Right renal cortex interstitium (tissue), 3 donors: Measurements from ENCODE around the gene CCDC146. TPM values are rescaled to one million over a fixed set of nuclear protein-coding genes. Genes with fewer than 3 reads are reported as not detected.
"Not testable (repeated sequence)": the region's sequence is repeated elsewhere in the genome, so short reads cannot be mapped to it uniquely, and the experiment has no call there.

Experiments
- DNase-seq, 3 donors: peaks; one replicate each; pipeline ENCODE4 v3.0.0-alpha.2; 2013; ENCODE audit warnings: low read depth in 3 of 3, low spot score in 2 of 3
- polyA plus RNA-seq, 3 donors: library from polyadenylated mRNA; unstranded; fragments of 120-200 nt; gene quantifications; one replicate each; pipeline ENCODE4 v1.2.1, GENCODE V29; 2013; ENCODE audit not compliant: insufficient read length in 3 of 3

CCDC146 gene
- polyA plus RNA-seq, 3 donors, result 20.9 to 21.8 (median 21.6) TPM

GRCh38 chr7:77242554-77242953 is 120.1 kb downstream of the CCDC146 start:
- no peak for DNase-seq

- DNase-seq, result no peak
Measured at GRCh38 chr7:77244222-77244934, 122.0 kb downstream of the CCDC146 start.

GRCh38 chr7:77245015-77245755 is 122.8 kb downstream of the CCDC146 start:
- DNase-seq, result no peak

- no peak for DNase-seq
Measured at GRCh38 chr7:77246026-77246640, 123.7 kb downstream of the CCDC146 start.

GRCh38 chr7:77247206-77247850 is 124.9 kb downstream of the CCDC146 start:
- no peak for DNase-seq

GRCh38 chr7:77248154-77248553 is 125.7 kb downstream of the CCDC146 start:
- DNase-seq, result no peak

GRCh38 chr7:77252506-77252905 is 130.1 kb downstream of the CCDC146 start:
- no peak for DNase-seq

- DNase-seq, result no peak
Measured at GRCh38 chr7:77253151-77253550, 130.7 kb downstream of the CCDC146 start.

GRCh38 chr7:77254429-77254828 is 132.0 kb downstream of the CCDC146 start:
- no peak for DNase-seq

- DNase-seq, result no peak
Measured at GRCh38 chr7:77254915-77255314, 132.5 kb downstream of the CCDC146 start.

GRCh38 chr7:77258014-77258413 is 135.6 kb downstream of the CCDC146 start:
- DNase-seq, result no peak

GRCh38 chr7:77258593-77258992 is 136.2 kb downstream of the CCDC146 start:
- DNase-seq, result no peak

- DNase-seq, result no peak
Measured at GRCh38 chr7:77262316-77262715, 139.9 kb downstream of the CCDC146 start.

- DNase-seq, result no peak
Measured at GRCh38 chr7:77265666-77266065, 143.3 kb downstream of the CCDC146 start.

- DNase-seq, result no peak
Measured at GRCh38 chr7:77266291-77266794, 143.9 kb downstream of the CCDC146 start.

GRCh38 chr7:77269360-77270093 is 147.1 kb downstream of the CCDC146 start:
- no peak for DNase-seq

GRCh38 chr7:77270094-77270480 is 147.7 kb downstream of the CCDC146 start:
- no peak for DNase-seq

- DNase-seq, result no peak
Measured at GRCh38 chr7:77271766-77272165, 149.4 kb downstream of the CCDC146 start.

GRCh38 chr7:77275663-77276062 is 153.2 kb downstream of the CCDC146 start:
- DNase-seq, result not testable (repeated sequence)

- no peak for DNase-seq
Measured at GRCh38 chr7:77276120-77276519, 153.7 kb downstream of the CCDC146 start.
